Hematopoietic multipotent progenitor cell treated with erythropoietin and hydrocortisone succinate and interleukin-3 and kit ligand, for 17 days (in vitro differentiated cells): ENCODE results near the gene CLCN6.

Experiments used
- DNase-seq: peaks from one replicate; pipeline ENCODE4 v3.0.0-alpha.2; 2015; ENCODE audit warnings: low spot score

Gene CLCN6

DNA sequence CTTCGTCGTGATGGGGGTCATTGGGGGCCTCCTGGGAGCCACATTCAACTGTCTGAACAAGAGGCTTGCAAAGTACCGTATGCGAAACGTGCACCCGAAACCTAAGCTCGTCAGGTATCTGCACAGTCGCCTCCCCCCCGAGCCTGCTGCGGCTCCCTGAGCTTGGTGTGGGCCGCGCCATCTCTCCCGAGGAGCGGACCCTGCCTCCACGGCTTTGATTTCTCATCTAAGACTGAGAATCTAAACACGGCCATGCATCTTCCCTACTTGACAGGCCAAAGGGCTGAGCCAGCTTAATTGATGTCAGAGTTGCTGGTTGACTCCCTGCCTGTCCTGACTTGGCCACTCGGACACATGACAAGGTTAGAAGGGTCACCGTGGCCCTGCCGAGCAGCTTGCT, 22.5 kb downstream of the CLCN6 start:
- DNase-seq = no peak

DNA sequence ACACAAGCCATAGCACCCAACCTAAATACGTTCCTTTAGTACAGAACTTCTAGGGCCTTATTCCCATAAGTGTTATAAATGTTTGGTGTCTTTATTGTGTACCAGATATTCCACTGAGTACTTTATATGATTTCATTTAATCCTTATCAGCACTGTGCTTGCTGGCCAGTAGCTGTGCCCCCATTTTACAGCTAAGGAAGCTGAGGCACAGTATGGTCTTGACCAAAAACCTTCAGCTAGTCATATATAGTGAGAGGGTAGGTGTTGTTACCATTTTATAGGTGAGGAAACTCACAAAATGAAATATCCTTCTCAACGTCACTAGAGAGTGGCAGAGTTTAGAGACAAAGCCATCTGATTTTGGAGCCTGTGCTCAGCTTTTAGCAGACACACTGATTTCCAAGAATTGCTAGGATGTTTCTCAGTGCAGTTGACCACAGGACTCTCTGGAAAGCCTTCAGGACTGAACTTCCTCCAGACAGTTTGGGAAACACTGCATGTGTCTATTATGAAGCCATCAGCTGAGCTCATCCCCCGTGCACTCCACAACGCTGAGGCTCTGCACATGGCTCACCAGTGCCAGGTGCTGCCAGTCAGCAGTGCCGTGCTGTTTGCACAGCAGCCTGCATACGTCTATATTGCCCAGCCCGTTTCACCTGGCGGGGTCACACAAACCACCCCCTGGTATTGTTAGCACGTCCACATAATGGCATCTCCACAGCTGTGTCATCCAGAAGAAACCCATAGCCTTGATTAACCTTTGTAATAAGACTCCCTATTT, 26.1 kb downstream of the CLCN6 start:
- DNase-seq = no peak

DNA sequence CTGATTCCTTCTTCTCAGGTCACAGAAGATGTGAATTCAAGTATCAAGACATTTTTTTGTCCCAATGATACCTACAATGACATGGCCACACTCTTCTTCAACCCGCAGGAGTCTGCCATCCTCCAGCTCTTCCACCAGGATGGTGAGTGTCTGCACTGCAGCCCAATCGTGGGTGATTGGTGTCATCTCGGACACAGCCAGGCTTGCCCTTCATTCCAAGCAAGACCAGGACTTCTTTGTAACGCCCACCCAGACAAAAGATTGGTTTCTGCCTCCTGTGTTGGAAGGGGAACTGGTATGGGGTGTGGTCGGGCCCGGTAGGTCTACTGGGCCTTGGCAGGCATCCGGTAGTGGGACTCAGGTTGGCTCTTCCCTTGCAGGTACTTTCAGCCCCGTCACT, 27.5 kb downstream of the CLCN6 start:
- no peak for DNase-seq

DNA sequence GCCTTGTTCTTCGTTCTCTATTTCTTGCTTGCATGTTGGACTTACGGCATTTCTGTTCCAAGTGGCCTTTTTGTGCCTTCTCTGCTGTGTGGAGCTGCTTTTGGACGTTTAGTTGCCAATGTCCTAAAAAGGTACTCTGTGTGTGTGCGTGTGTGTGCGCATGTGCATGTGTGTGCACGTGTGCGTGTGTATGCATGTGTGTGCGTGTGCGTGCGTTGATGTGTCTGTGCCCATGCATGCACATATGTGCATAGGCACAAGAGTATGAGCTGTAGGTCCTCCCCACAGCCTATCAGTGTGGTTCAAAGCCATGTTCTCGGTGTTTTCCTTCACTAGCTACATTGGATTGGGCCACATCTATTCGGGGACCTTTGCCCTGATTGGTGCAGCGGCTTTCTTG, 27.9 kb downstream of the CLCN6 start:
- no peak for DNase-seq

DNA sequence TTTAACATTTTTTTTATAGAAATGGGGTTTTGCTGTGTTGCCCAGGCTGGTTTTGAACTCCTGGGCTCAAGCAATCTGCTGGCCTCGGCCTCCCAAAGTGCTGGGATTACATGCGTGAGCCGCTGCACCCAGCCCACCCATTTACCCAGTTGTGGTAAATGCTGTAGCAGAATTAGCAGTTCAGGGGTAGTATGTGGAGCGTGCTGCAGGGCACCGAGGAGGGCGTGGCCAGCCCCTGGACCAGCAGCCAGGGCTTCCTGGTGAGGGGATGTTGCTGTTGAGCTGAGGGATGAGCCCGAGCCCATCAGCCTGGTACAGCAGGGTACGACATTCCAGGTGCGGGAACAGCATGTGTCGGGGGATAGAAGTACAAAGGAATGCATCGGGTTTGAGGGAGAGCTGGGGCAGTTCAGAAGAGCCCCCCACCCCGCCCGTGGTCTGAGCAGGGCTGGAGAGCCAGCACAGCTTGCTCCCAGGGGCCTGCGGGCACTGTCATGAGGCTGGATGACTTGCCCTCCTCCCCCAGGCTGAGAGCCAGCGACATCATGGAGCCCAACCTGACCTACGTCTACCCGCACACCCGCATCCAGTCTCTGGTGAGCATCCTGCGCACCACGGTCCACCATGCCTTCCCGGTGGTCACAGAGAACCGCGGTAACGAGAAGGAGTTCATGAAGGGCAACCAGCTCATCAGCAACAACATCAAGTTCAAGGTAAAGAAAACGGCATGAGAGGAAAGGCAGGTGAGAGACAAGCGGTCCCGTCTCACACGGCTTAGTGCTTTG, 29.6 kb downstream of the CLCN6 start:
- no peak for DNase-seq

DNA sequence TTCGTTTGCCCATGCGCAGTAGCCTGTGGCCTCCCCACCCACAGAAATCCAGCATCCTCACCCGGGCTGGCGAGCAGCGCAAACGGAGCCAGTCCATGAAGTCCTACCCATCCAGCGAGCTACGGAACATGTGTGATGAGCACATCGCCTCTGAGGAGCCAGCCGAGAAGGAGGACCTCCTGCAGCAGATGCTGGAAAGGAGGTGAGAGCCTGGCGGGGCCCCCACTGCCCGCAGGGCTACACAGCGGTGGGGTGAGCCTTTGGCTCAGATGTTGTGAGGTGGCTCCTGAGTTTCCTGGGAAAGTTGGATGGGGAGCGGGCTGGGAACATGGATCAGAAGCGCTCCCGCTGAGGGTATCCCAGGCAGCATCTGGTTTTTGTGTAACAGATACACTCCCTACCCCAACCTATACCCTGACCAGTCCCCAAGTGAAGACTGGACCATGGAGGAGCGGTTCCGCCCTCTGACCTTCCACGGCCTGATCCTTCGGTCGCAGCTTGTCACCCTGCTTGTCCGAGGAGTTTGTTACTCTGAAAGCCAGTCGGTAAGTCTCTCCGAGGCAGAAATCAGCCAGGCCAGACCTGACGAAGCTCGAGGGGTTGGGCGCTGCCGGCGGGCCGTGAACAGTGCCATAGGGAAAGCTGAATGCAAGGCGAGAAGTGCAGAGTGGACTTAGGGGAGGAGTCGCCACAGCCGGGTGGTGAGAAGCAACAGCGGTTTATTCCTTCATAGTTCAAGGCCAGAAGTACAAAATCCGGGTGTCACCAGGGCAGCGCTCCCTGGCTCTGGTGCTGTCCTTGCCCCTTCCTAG, 31.2 kb downstream of the CLCN6 start:
- DNase-seq = no peak

DNA sequence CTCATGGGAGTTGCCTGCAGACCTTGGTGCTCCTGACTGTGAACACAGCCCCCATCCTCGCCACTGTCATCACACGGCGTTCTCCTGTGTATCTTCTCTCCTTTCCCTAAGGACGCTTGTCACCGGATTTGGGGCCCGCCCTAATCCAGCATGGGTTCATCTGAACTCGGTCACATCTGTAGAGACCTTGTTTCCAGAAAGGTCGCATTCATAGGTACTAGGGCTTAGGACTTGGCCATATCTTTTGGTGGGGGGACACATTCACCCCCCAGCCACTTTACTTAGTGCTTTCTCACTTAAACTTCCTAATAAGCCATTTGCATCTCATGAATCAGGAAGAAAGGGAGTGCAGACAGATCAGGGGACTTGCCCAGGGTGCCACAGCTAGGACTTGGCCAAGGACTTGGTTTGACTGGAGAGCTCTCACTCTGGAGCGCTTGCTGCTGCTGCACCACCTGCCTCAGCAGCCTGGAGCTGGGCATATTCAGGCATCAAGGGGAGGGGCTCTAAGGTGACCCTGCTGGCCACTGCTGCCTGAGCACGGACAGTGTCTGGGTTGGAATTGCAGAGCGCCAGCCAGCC, 31.9 kb downstream of the CLCN6 start:
- DNase-seq = no peak

DNA sequence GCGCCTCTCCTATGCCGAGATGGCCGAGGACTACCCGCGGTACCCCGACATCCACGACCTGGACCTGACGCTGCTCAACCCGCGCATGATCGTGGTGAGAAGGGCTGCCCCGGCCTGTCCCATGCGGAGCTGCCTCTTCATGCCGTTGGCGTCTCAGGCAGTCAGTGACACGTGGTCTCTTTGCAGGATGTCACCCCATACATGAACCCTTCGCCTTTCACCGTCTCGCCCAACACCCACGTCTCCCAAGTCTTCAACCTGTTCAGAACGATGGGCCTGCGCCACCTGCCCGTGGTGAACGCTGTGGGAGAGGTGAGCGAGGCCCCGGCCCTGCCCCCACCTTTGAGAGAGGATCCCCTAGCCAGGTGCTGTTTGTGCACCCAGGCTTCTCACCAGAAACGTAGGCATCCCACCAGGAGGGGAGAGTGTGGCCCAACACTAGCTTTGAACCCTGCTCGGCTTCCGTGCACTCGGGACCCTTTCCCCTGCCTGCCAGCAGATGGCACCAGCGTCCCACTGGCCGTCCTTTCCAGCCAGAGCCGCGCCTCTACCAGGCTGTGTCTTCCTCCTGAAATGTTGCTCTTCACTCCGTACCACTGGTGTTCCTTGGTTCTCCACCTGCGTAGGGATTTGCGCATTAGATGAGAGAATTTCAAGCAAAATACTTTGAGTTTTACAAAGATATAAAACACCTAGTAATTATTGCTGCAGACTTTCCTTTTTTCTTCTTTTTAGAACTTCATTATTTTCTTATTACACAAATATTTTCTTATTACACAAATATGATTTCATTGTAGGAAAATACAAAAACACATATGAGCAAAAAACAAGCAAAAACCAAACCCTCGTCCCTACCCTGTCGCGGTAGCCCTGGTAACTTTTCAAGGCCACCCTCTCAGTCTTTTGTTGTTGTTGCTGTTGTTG, 32.6 kb downstream of the CLCN6 start:
- DNase-seq = peak; percentile 85

DNA sequence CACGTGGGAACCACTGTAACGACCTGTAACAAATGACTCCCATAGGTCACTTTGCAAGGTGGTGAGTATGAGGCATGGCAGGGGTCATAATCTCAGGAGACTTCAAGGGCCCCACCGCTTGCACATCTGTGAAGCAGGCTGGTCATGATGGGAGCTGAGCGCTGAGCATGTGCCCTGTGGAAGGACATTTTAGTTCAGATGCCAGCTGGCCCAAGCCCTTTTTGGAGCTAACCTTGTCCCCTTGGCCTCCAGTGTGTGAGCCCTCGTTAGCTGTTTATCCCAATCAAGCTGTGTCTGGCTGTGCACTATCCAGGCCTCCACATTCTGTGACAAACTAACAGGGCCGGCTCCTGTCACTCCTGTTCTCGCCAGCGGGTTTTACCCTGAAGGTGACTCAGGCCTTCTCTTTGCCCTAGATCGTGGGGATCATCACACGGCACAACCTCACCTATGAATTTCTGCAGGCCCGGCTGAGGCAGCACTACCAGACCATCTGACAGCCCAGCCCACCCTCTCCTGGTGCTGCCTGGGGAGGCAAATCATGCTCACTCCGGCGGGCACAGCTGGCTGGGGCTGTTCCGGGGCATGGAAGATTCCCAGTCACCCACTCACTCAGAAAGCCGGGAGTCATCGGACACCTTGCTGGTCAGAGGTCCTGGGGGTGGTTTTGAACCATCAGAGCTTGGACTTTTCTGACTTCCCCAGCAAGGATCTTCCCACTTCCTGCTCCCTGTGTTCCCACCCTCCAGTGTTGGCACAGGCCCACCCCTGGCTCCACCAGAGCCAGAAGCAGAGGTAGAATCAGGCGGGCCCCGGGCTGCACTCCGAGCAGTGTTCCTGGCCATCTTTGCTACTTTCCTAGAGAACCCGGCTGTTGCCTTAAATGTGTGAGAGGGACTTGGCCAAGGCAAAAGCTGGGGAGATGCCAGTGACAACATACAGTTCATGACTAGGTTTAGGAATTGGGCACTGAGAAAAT, 34.0 kb downstream of the CLCN6 start:
- peak; percentile 24 for DNase-seq

DNA sequence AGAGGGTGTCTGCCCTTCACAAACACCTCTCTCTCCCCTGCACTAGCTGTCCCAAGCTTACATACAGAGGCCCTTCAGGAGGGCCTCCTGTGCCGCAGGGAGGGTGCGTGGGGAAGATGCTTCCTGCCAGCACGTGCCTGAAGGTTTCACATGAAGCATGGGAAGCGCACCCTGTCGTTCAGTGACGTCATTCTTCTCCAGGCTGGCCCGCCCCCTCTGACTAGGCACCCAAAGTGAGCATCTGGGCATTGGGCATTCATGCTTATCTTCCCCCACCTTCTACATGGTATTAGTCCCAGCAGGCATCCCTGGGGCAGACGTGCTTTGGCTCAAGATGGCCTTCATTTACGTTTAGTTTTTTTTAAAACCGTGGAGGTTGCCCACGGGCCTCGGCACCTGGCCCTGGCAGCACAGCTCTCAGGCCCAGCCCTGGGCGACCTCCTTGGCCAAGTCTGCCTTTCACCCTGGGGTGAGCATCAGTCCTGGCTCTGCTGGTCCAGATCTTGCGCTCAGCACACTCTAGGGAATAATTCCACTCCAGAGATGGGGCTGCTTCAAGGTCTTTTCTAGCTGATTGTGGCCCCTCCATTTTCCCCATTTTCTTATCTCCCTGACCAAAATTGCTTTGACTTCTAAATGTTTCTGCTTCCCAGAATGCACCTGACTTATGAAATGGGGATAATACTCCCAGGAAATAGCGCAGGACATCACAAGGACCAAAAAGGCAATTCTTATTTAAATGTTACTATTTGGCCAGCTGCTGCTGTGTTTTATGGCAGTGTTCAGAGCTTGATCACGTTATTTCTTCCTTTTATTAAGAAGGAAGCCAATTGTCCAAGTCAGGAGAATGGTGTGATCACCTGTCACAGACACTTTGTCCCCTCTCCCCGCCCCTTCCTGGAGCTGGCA, 35.5 kb downstream of the CLCN6 start:
- DNase-seq = peak; percentile 95

DNA sequence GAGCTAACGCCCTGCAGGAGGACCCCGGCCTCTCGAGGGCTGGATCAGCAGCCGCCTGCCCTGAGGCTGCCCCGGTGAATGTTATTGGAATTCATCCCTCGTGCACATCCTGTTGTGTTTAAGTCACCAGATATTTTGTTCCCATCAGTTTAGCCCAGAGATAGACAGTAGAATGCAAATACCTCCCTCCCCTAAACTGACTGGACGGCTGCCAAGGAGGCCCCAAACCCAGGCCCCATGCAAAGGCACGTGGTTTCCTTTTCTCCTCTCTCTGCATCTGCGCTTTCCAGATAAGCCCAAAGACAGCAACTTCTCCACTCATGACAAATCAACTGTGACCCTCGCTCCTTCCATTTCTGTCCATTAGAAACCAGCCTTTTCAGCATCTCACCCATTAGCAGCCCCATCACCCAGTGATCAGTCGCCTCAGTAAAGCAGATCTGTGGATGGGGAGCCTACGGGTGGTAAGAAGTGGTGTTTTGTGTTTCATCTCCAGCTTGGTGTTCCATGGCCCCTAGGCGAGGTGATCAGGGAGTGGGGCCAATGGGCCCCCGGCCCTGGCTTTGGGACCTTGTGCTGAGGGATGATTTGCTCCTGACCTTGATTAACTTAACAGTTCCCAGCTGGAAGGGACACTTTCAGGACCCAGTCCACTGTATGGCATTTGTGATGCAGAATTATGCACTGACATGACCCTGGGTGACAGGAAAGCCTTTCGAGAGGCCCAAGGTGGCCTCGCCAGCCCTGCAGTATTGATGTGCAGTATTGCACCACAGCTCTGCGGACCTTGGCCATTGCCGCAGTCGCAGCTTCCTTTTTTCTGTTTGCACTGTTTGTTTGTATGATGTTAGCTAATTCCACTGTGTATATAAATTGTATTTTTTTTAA, 36.4 kb downstream of the CLCN6 start:
- DNase-seq = peak; percentile 93

DNA sequence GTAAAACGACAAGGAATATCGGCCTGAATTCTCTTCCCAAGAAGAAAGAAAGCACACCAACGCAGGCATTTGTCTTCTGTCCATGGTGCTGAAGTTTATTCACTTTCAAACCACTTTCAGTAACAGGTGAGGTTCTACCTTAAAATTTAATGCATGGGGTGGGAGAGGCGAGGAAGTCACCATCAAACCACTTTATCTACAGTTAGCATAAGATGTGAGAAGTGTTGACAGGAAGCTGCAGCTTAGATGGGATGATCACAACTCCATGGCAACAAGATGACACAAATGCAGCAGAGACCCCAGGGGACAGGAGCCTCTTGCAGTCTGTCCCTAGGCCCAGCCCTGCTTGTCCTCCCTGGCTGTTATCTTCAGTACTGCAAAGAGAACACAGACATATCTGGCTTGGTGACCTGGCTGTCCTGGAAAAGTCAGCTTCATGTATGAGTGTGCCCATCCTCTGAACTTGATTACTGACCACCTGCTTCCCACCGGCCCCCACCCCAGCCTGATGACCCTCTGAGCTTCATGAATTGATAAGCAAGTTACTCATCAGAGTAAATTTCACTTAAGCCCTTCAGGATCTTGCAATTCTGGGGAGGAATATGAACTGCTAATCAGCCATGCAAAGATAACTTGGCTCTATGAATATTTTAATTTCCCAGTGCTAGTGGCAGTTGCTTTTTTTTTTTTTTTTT, 39.8 kb downstream of the CLCN6 start:
- DNase-seq = peak; percentile 45

DNA sequence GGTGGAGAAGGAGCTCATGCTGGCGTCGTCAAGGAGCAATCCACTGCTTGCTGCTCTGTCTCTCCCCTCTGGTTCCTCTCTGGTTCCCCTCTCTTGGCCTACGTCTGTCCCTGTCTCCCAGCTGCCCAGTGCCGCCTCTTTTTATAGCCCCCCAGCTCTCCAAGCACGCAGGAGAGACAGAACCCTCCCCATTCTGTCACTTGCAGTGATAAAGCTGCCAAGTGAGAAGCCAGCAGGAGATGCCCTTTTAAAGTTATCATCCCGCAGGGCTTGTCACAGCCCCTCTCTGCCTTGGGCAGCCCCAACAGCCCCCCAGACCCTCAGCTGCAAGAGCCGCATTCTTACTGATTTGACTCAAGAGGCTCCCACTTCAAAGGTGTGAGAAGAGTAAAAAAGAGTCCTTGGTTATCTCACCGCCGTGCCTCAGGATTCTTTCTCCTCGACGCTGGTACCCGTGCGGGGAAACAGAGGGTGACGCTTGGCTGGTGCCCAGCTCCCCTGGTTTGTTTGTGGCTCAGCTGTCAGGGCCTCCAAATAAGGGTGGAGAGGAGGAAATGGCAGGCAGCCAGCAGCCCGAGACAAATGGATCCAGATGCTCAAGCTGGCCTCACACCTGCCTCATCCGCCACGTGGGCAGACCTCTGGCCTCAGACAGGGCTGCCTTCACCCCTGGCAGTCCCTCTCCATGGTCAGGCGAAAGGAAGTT, 41.8 kb downstream of the CLCN6 start, which contains the start of gene NPPA:
Gene NPPA, minus strand, starts transcription at position 117 of the 706 bp plus-strand sequence. Its CDS starts 99 bp downstream, at position 18.
- no peak for DNase-seq

DNA sequence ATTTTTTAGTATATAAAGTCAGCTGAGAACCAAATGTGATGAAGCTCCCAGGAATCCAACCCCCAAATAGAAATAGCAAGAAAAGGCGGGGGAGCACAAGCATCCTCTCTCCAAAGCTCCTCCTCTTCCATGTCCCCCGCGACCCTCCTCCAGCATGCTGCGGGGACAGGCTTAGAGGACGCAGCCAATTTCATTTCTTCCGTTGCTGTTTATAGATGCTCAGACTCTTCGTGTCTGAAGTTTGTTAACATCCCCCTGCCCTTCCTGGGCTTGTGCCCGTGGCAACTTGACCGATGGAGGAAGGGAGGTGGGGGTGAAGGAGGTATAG, 42.3 kb downstream of the CLCN6 start:
- DNase-seq = no peak

DNA sequence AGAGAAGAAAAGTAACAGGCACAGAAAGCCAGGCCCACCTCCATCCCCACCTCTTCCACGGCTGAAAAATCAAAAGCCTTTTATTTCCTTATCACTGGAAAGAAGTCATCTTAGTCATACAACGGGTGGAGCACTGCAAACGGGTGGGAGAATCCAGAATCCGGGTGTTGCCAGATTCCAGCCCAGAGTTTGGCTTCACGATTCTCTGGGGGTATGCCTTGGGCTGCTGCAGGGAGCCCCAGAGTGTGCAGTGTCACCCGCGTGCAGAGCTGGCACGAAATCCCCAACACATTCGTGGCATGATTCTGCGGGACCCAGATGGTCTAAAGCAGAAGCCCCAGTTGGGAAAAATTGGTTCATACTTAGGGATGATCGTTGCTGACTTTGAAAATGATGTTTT, 44.2 kb downstream of the CLCN6 start:
- no peak for DNase-seq

DNA sequence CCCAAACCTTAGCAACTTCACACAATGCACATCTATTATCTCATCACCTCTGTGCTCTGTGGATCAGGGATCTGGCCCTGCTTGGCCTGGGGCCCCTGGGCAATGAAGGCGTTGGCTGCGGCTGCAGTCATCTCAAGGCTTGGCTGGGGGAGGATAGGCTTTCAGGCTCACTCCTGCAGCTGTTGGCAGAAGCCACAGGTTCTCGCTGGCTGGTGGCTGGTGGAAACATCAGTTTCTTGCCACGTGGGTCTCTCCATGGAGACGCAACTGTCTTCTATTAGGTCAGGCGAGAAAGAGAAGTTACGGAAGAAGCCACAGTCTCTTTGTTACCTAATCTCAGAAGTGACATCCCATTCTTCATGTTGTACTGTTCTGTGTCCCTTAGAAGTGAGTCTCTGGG, 45.2 kb downstream of the CLCN6 start:
- no peak for DNase-seq

DNA sequence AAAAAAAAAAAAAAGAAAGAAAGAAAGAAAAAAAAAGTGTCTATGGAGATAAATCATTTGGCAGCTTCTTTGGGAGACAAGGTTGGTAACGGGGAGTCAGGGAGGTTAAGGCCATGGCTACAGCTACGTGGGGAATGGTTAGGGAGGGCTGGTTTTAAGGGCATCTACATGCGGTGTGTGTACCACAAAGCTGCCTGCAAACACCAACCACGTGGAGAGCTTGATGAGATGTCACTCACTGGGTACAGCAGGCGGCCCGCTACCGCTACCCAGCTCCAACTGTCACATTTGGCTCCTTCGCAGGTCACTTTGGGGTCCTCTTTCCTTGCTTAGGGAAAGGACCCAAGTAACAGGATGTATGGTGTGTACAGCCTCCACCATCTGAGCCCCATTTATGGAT, 48.5 kb downstream of the CLCN6 start:
- DNase-seq = no peak
